ENCODE results near the gene DOK4.

DOK4 gene

GRCh38 chr16:57485916-57486857 is at the start of gene DOK4:
TSS of gene DOK4 (minus strand) at chr16:57486493. CDS start at chr16:57479507, 6,986 bp downstream.
- Histone ChIP-seq H3K4me3 (ENCODE audit: low read depth, low read length) (peak within 1 kb of the TSS; percentile 91), H3K9me3 (ENCODE audit: control insufficient read depth, insufficient read depth, low read length) (no peaks in the 10 kb centered on the region), H3K9ac (ENCODE audit: low read depth, low read length) (no peak within 1 kb of the TSS), H3K27ac (ENCODE audit: low read depth, low read length) (no peak within 1 kb of the TSS), H3K4me1 (ENCODE audit: control insufficient read depth, insufficient read depth, low read length) (0 out of 2 replicates have a peak, but pooled peaks cover 3% of the 10 kb centered on the region), H3K27me3 (ENCODE audit: control insufficient read depth, insufficient read depth, low read length) (peaks cover 13% of the 10 kb centered on the region), H3K36me3 (ENCODE audit: control insufficient read depth, insufficient read depth, low read length) (no peaks in the 10 kb centered on the region)

GRCh38 chr16:57535680-57536305 is 49.5 kb upstream of the DOK4 start:
- peaks cover 38% of the 10 kb centered on the region for H3K4me1 ChIP-seq (ENCODE audit: control insufficient read depth, insufficient read depth, low read length)
- H3K4me3 ChIP-seq (ENCODE audit: low read depth, low read length), result peak overlapping the region; percentile 73
- H3K9me3 ChIP-seq (ENCODE audit: control insufficient read depth, insufficient read depth, low read length), result no peaks in the 10 kb centered on the region
- peak overlapping the region; percentile 84; the same call in 1 of the 2 replicates for H3K9ac ChIP-seq (ENCODE audit: low read depth, low read length)
- peaks cover 12% of the 10 kb centered on the region; the same call in 1 of the 2 replicates for H3K36me3 ChIP-seq (ENCODE audit: control insufficient read depth, insufficient read depth, low read length)
- peaks cover 10% of the 10 kb centered on the region for H3K27me3 ChIP-seq (ENCODE audit: control insufficient read depth, insufficient read depth, low read length)
- peak overlapping the region; percentile 97 for H3K27ac ChIP-seq (ENCODE audit: low read depth, low read length)

GRCh38 chr16:57534881-57535658 is 48.8 kb upstream of the DOK4 start:
- Histone ChIP-seq H3K4me1 (ENCODE audit: control insufficient read depth, insufficient read depth, low read length) (peaks cover 38% of the 10 kb centered on the region), H3K9me3 (ENCODE audit: control insufficient read depth, insufficient read depth, low read length) (no peaks in the 10 kb centered on the region), H3K36me3 (ENCODE audit: control insufficient read depth, insufficient read depth, low read length) (peaks cover 12% of the 10 kb centered on the region; the same call in 1 of the 2 replicates), H3K9ac (ENCODE audit: low read depth, low read length) (no peak overlapping the region), H3K27ac (ENCODE audit: low read depth, low read length) (peak overlapping the region; percentile 50), H3K27me3 (ENCODE audit: control insufficient read depth, insufficient read depth, low read length) (peaks cover 15% of the 10 kb centered on the region), H3K4me3 (ENCODE audit: low read depth, low read length) (peak overlapping the region; percentile 64)

- Histone ChIP-seq H3K27me3 (ENCODE audit: control insufficient read depth, insufficient read depth, low read length) (peaks cover 19% of the 10 kb centered on the region), H3K36me3 (ENCODE audit: control insufficient read depth, insufficient read depth, low read length) (peaks cover 12% of the 10 kb centered on the region; the same call in 1 of the 2 replicates), H3K4me3 (ENCODE audit: low read depth, low read length) (no peak overlapping the region), H3K27ac (ENCODE audit: low read depth, low read length) (no peak overlapping the region), H3K9ac (ENCODE audit: low read depth, low read length) (no peak overlapping the region), H3K4me1 (ENCODE audit: control insufficient read depth, insufficient read depth, low read length) (peaks cover 43% of the 10 kb centered on the region), H3K9me3 (ENCODE audit: control insufficient read depth, insufficient read depth, low read length) (no peaks in the 10 kb centered on the region)
Measured at GRCh38 chr16:57534337-57534880, 48.1 kb upstream of the DOK4 start.

- H3K4me3 ChIP-seq (ENCODE audit: low read depth, low read length), result no peak overlapping the region
- peaks cover 19% of the 10 kb centered on the region for H3K27me3 ChIP-seq (ENCODE audit: control insufficient read depth, insufficient read depth, low read length)
- no peak overlapping the region for H3K27ac ChIP-seq (ENCODE audit: low read depth, low read length)
- peaks cover 12% of the 10 kb centered on the region; the same call in 1 of the 2 replicates for H3K36me3 ChIP-seq (ENCODE audit: control insufficient read depth, insufficient read depth, low read length)
- H3K4me1 ChIP-seq (ENCODE audit: control insufficient read depth, insufficient read depth, low read length), result peaks cover 46% of the 10 kb centered on the region
- no peaks in the 10 kb centered on the region for H3K9me3 ChIP-seq (ENCODE audit: control insufficient read depth, insufficient read depth, low read length)
- no peak overlapping the region for H3K9ac ChIP-seq (ENCODE audit: low read depth, low read length)
Measured at GRCh38 chr16:57533431-57534336, 47.4 kb upstream of the DOK4 start.

- no peak overlapping the region for H3K4me3 ChIP-seq (ENCODE audit: low read depth, low read length)
- H3K9ac ChIP-seq (ENCODE audit: low read depth, low read length), result no peak overlapping the region
- no peaks in the 10 kb centered on the region for H3K9me3 ChIP-seq (ENCODE audit: control insufficient read depth, insufficient read depth, low read length)
- peaks cover 12% of the 10 kb centered on the region; the same call in 1 of the 2 replicates for H3K36me3 ChIP-seq (ENCODE audit: control insufficient read depth, insufficient read depth, low read length)
- peaks cover 42% of the 10 kb centered on the region for H3K4me1 ChIP-seq (ENCODE audit: control insufficient read depth, insufficient read depth, low read length)
- no peak overlapping the region for H3K27ac ChIP-seq (ENCODE audit: low read depth, low read length)
- H3K27me3 ChIP-seq (ENCODE audit: control insufficient read depth, insufficient read depth, low read length), result peaks cover 13% of the 10 kb centered on the region
Measured at GRCh38 chr16:57532266-57532625, 46.0 kb upstream of the DOK4 start.

GRCh38 chr16:57531635-57532265 is 45.5 kb upstream of the DOK4 start:
- H3K9me3 ChIP-seq (ENCODE audit: control insufficient read depth, insufficient read depth, low read length), result no peaks in the 10 kb centered on the region
- H3K27me3 ChIP-seq (ENCODE audit: control insufficient read depth, insufficient read depth, low read length), result peaks cover 13% of the 10 kb centered on the region
- H3K4me1 ChIP-seq (ENCODE audit: control insufficient read depth, insufficient read depth, low read length), result peaks cover 39% of the 10 kb centered on the region
- peaks cover 12% of the 10 kb centered on the region; the same call in 1 of the 2 replicates for H3K36me3 ChIP-seq (ENCODE audit: control insufficient read depth, insufficient read depth, low read length)
- H3K27ac ChIP-seq (ENCODE audit: low read depth, low read length), result no peak overlapping the region
- no peak overlapping the region for H3K9ac ChIP-seq (ENCODE audit: low read depth, low read length)
- no peak overlapping the region for H3K4me3 ChIP-seq (ENCODE audit: low read depth, low read length)

- no peak overlapping the region for H3K9ac ChIP-seq (ENCODE audit: low read depth, low read length)
- no peak overlapping the region for H3K27ac ChIP-seq (ENCODE audit: low read depth, low read length)
- H3K4me3 ChIP-seq (ENCODE audit: low read depth, low read length), result no peak overlapping the region
- H3K36me3 ChIP-seq (ENCODE audit: control insufficient read depth, insufficient read depth, low read length), result peaks cover 12% of the 10 kb centered on the region; the same call in 1 of the 2 replicates
- peaks cover 13% of the 10 kb centered on the region for H3K27me3 ChIP-seq (ENCODE audit: control insufficient read depth, insufficient read depth, low read length)
- no peaks in the 10 kb centered on the region for H3K9me3 ChIP-seq (ENCODE audit: control insufficient read depth, insufficient read depth, low read length)
- H3K4me1 ChIP-seq (ENCODE audit: control insufficient read depth, insufficient read depth, low read length), result peaks cover 39% of the 10 kb centered on the region
Measured at GRCh38 chr16:57531253-57531575, 44.9 kb upstream of the DOK4 start.

DNA sequence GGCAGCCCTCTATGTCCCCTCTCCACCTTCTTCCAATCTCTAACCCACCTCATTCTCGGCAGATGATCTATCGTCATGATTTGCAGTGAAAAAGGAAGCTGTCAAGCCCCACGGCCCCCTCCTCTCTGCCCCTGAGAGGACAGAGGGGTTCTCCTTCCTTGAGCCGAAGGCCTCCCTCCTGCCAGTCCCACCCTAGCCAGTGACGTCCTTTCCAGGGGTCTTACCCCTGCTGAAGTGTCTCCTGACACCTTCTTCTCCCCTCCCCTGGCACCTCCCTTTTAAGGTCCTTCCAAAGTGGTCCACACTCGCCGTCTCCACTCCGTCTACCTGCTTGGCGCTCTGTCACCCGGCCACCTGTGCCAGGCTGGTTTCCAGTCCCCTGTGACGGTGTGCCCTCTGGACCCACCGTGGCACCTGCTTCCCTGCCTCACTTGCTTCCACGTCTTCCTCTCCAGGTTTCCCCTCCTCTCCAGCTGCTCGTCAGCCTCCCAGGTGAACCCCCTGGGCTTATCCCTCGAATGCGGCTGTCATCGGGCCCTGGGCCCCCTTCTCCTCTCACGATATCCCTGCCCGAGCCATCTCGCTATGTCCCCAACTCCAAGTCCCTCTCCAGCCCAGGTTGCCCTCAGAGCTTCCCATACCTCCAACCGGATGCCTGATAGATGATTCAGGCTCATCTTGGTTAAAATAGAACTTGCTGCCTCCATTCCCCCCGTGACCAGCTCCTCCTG is 44.4 kb upstream of the DOK4 start:
- peaks cover 12% of the 10 kb centered on the region; the same call in 1 of the 2 replicates for H3K36me3 ChIP-seq (ENCODE audit: control insufficient read depth, insufficient read depth, low read length)
- H3K4me1 ChIP-seq (ENCODE audit: control insufficient read depth, insufficient read depth, low read length), result peaks cover 39% of the 10 kb centered on the region
- H3K27me3 ChIP-seq (ENCODE audit: control insufficient read depth, insufficient read depth, low read length), result peaks cover 13% of the 10 kb centered on the region
- H3K27ac ChIP-seq (ENCODE audit: low read depth, low read length), result no peak overlapping the region
- no peak overlapping the region for H3K9ac ChIP-seq (ENCODE audit: low read depth, low read length)
- no peak overlapping the region for H3K4me3 ChIP-seq (ENCODE audit: low read depth, low read length)
- no peaks in the 10 kb centered on the region for H3K9me3 ChIP-seq (ENCODE audit: control insufficient read depth, insufficient read depth, low read length)
